Mesenchymal stem cell (in vitro differentiated cells and primary cell): ENCODE data around the gene NFKB1.
A peak's percentile ranks its signal among the peaks of the same experiment; 100 is the strongest.

Source experiments
- DNase-seq: peaks from one replicate; pipeline ENCODE4 v3.0.0-alpha.2; 2013
- H2AFZ ChIP-seq: one replicate; pipeline ENCODE4 v1.6.1; 2013; ENCODE audit warnings: low read depth, mild to moderate bottlenecking, control low read depth, inconsistent platforms, low read length, moderate library complexity
- H2AK5ac ChIP-seq: 2 replicates; pipeline ENCODE4 v1.6.1; 2013; ENCODE audit warnings: low read length, moderate library complexity, mild to moderate bottlenecking, inconsistent platforms; ENCODE audit not compliant: severe bottlenecking
- H2BK120ac ChIP-seq: one replicate; pipeline ENCODE4 v1.6.1; 2013; ENCODE audit warnings: low read depth, mild to moderate bottlenecking, inconsistent platforms, low read length, moderate library complexity
- H2BK12ac ChIP-seq, 2 experiments: one replicate each; pipeline ENCODE4 v1.6.1; 2013; ENCODE audit warnings: inconsistent platforms in 2 of 2, low read length in 2 of 2, mild to moderate bottlenecking in 2 of 2, moderate library complexity in 2 of 2, control low read depth in 1 of 2
- H2BK15ac ChIP-seq: one replicate; pipeline ENCODE4 v1.6.1; 2013; ENCODE audit warnings: mild to moderate bottlenecking, low read depth, inconsistent platforms; ENCODE audit not compliant: poor library complexity, severe bottlenecking
- H2BK5ac ChIP-seq: 2 replicates; pipeline ENCODE4 v1.6.1; 2013; ENCODE audit warnings: low read depth, mild to moderate bottlenecking, low read length, control low read depth, inconsistent platforms; ENCODE audit not compliant: poor library complexity, severe bottlenecking
- H3K14ac ChIP-seq, 2 experiments: one replicate each; pipeline ENCODE4 v1.6.1; 2013; ENCODE audit warnings: inconsistent platforms in 2 of 2, low read length in 2 of 2, control low read depth in 1 of 2, mild to moderate bottlenecking in 1 of 2, moderate library complexity in 1 of 2
- H3K18ac ChIP-seq, 2 experiments: one replicate each; pipeline ENCODE4 v1.6.1; 2013; ENCODE audit warnings: inconsistent platforms in 2 of 2, low read length in 2 of 2, control low read depth in 1 of 2, low read depth in 1 of 2, mild to moderate bottlenecking in 1 of 2
- H3K23ac ChIP-seq, 2 experiments: one replicate each; pipeline ENCODE4 v1.6.1; 2013; ENCODE audit warnings: inconsistent platforms in 2 of 2, low read length in 2 of 2, mild to moderate bottlenecking in 2 of 2, moderate library complexity in 2 of 2, control low read depth in 1 of 2
- H3K27ac ChIP-seq: 2 replicates; pipeline ENCODE4 v1.5.1; 2013; ENCODE audit warnings: mild to moderate bottlenecking, moderate library complexity, low read length, control low read depth, inconsistent platforms; ENCODE audit not compliant: poor library complexity, severe bottlenecking
- H3K27me3 ChIP-seq, 2 experiments: 2 replicates each; pipeline versions ENCODE4 v1.6.1 to v1.7.0; 2013; ENCODE audit warnings: low read length in 2 of 2, mild to moderate bottlenecking in 2 of 2, moderate library complexity in 2 of 2, control low read depth in 1 of 2, inconsistent platforms in 1 of 2; ENCODE audit not compliant: control insufficient read depth in 1 of 2, insufficient read depth in 1 of 2
- H3K36me3 ChIP-seq, 2 experiments: 2 replicates each; pipeline versions ENCODE4 v1.6.1 to v1.7.0; 2013; ENCODE audit warnings: low read length in 2 of 2, control low read depth in 1 of 2, inconsistent platforms in 1 of 2, low read depth in 1 of 2, mild to moderate bottlenecking in 1 of 2; ENCODE audit not compliant: insufficient read depth in 2 of 2, control insufficient read depth in 1 of 2
- H3K4ac ChIP-seq, 2 experiments: one replicate each; pipeline ENCODE4 v1.6.1; 2013; ENCODE audit warnings: inconsistent platforms in 2 of 2, low read length in 2 of 2, mild to moderate bottlenecking in 2 of 2, moderate library complexity in 2 of 2, control low read depth in 1 of 2, low read depth in 1 of 2
- H3K4me1 ChIP-seq: 2 replicates; pipeline ENCODE4 v1.6.1; 2013; ENCODE audit warnings: low read depth, low read length, control low read depth; ENCODE audit not compliant: control insufficient read depth, insufficient read depth
- H3K4me2 ChIP-seq: 2 replicates; pipeline ENCODE4 v1.6.1; 2013; ENCODE audit warnings: low read length, mild to moderate bottlenecking, inconsistent platforms; ENCODE audit not compliant: poor library complexity, severe bottlenecking
- H3K4me3 ChIP-seq, 2 experiments: 2 replicates each; pipeline versions ENCODE4 v1.5.1 to v1.7.0; 2013; ENCODE audit warnings: low read length in 2 of 2, mild to moderate bottlenecking in 2 of 2, control low read depth in 1 of 2, low read depth in 1 of 2; ENCODE audit not compliant: insufficient read depth in 1 of 2
- H3K79me1 ChIP-seq: replicated peaks from 2 replicates; pipeline ENCODE4 v1.6.1; 2013; ENCODE audit warnings: mild to moderate bottlenecking, control low read depth, low read length, inconsistent platforms; ENCODE audit not compliant: poor library complexity, severe bottlenecking
- H3K9ac ChIP-seq: 2 replicates; pipeline ENCODE4 v1.7.0; 2013; ENCODE audit warnings: mild to moderate bottlenecking, low read length, moderate library complexity
- H3K9me3 ChIP-seq: 2 replicates; pipeline ENCODE4 v1.7.0; 2013; ENCODE audit warnings: mild to moderate bottlenecking, low read length; ENCODE audit not compliant: control insufficient read depth
- H4K8ac ChIP-seq: one replicate; pipeline ENCODE4 v1.6.1; 2013; ENCODE audit warnings: inconsistent platforms, mild to moderate bottlenecking, low read length, moderate library complexity
- H4K91ac ChIP-seq: one replicate; pipeline ENCODE4 v1.6.1; 2013; ENCODE audit warnings: mild to moderate bottlenecking, low read length, inconsistent platforms
- WGBS: methylation state at CpG from one replicate; pipeline ENCODE4 v1.1.7; 2013; ENCODE audit warnings: mixed read lengths; 5-methylcytosine and 5-hydroxymethylcytosine counted together

The NFKB1 gene

DNA sequence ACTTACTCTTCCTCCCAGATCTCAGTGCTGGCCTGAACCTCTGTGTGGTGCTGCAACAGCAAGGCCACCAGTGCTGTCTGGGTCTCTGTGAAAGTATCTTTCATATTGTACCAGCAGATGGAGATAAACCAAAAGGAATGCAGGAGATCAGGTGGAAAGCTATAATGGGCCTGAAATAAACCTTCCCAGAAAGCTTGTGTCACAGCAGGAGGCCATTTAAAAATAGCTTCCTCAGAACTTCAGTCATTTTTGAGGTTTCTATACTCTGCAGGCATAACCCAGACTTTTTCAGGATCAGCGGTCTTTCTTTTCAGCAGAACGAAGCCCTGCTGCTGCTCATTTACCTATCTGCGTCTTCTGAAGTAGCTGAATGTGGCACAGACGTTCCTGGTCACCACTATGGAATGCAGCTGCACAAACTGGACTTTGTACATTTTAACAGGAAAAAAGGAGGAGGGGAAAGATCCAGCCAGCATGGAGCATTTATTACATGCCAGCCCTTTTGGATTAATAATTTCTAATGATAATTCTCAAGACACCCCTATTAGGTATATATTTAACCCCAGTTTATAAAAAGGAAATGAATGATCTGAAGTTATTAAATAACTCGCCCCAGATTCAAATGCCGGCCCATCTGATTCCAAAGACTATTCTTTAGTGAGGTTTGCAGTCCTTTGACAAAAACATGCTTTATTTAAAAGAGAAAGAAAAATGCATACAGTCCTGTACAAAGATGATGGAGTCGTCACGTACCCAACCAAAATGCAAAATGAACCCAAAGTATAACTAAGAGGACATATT is 119.7 kb downstream of the NFKB1 start:
- Histone ChIP-seq H3K4ac (no peak overlapping the region), H2BK15ac (no peak overlapping the region), H3K27ac (peak overlapping the region; percentile 76), H2BK120ac (no peak overlapping the region), H3K36me3 (peaks cover 8 to 16% of the 10 kb centered on the region in 2 experiments), H3K18ac (no peak overlapping the region), H3K14ac (no peak overlapping the region), H3K4me3 (no peak overlapping the region), H3K27me3 (no peaks in the 10 kb centered on the region), H3K9me3 (no peaks in the 10 kb centered on the region), H3K4me1 (peaks cover 16% of the 10 kb centered on the region), H3K79me1 (peaks cover 2% of the 10 kb centered on the region), H4K91ac (no peak overlapping the region), H4K8ac (no peak overlapping the region), H2AK5ac (no peak overlapping the region), H3K4me2 (no peak overlapping the region), H2BK5ac (no peak overlapping the region), H3K9ac (peak overlapping the region; percentile 73), H2AFZ (no peak overlapping the region), H2BK12ac (no peak overlapping the region), H3K23ac (no peak overlapping the region)
- 28% methylated on average over 5 of the region's 8 CpGs for WGBS
- DNase-seq = peak; percentile 87

DNA sequence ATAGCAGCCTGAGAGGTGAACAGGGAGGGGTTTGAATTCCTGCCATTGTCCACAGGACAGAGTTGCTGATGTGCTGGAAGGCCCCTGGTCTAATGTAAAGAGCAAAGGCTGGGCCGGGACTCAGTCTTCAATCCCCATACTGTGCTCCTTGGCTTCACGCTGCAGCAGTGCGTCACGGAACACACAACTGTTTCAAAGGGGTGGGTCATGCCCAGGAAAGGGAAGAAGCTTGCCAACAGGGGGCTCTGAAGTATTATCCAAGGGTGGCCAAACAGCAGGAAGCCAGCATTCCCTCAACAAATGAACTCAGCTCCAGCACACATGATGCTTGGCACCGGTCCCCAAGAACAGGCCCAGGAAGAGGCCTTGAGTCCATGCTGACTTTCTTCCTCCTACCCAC is 122.5 kb downstream of the NFKB1 start:
- peak; percentile 52 for DNase-seq
- Histone ChIP-seq H3K9ac (no peak overlapping the region), H3K4me1 (peaks cover 19% of the 10 kb centered on the region), H3K36me3 (no peaks in the 10 kb centered on the region), H4K91ac (no peak overlapping the region), H3K27ac (no peak overlapping the region), H4K8ac (no peak overlapping the region), H3K18ac (no peak overlapping the region), H3K4ac (no peak overlapping the region), H2AK5ac (no peak overlapping the region), H2BK120ac (no peak overlapping the region), H3K14ac (no peak overlapping the region), H2AFZ (no peak overlapping the region), H3K4me3 (no peak overlapping the region), H3K23ac (no peak overlapping the region), H3K9me3 (no peaks in the 10 kb centered on the region), H2BK5ac (no peak overlapping the region), H2BK15ac (no peak overlapping the region), H3K4me2 (no peak overlapping the region), H3K79me1 (peaks cover 2% of the 10 kb centered on the region), H3K27me3 (no peaks in the 10 kb centered on the region), H2BK12ac (no peak overlapping the region)
- 89% methylated on average over 5 of the region's 5 CpGs for WGBS

DNA sequence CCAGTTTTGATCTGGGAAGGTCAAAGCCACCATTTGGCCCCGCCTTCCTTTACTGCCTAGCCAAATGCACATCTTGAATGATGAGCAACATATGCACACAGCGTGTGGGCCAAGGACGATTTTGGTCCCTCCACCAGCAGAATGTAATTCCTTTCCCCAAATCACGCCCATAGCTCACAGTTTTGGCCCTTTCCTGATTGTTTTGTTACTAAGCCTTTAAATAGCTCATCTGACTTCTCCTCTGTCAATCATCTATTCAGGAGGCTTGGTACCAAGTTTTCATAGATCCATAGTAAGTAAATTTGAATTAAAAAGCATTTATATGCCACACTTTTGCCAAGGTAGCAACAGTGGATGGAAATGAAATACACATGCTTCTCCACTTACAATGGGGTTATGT is 123.3 kb downstream of the NFKB1 start:
- Histone ChIP-seq H3K27ac (no peak overlapping the region), H2BK12ac (no peak overlapping the region), H3K9me3 (no peaks in the 10 kb centered on the region), H2AK5ac (no peak overlapping the region), H3K36me3 (no peaks in the 10 kb centered on the region), H2AFZ (no peak overlapping the region), H3K79me1 (peaks cover 2% of the 10 kb centered on the region), H3K9ac (no peak overlapping the region), H4K8ac (no peak overlapping the region), H2BK120ac (no peak overlapping the region), H3K23ac (no peak overlapping the region), H4K91ac (no peak overlapping the region), H3K4ac (no peak overlapping the region), H3K27me3 (no peaks in the 10 kb centered on the region), H3K4me1 (peaks cover 20% of the 10 kb centered on the region), H3K4me3 (no peak overlapping the region), H2BK5ac (no peak overlapping the region), H3K18ac (no peak overlapping the region), H3K14ac (no peak overlapping the region), H2BK15ac (no peak overlapping the region), H3K4me2 (no peak overlapping the region)
- DNase-seq = no peak
- 93% methylated on average over 4 of the region's 4 CpGs for WGBS

DNA sequence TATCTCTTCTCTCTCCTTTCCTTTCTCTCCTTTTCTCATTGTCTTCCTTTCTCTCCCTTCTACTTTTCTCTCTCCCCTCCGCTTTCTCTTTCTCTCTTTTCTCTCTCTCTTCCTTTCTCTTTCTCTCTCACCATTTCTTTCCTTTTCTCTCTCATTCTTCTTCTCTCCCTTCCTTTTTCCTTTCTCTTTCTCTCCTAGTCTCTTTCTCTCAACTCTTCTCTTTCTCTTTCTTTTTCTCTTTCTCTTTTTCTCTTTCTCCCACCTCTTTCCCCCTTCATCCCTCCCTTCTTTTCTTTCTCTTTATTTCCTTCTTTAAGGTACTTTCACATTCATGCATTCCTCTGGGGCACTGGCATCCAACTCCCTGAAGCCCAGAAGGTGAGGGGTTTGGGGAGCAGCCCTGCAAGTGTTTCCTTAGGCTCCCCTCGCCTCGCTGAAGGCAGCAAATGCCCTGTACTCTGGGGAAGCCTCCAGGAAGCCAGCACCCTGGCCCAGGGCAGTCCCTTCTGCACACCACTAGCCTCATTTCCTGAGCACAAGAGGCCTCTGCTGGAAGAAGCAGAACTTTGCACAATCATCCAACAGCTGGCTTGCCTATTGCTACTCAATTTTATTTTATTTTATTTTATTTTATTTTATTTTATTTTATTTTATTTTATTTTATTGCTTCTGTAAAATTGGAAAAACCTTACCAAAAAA is 124.2 kb downstream of the NFKB1 start:
- no peaks in the 10 kb centered on the region for H3K36me3 ChIP-seq
- peak overlapping the region; percentile 31 for H3K9ac ChIP-seq
- no peak overlapping the region for H4K91ac ChIP-seq
- peak; percentile 51 for DNase-seq
- no peak overlapping the region for H2BK12ac ChIP-seq
- H3K4me3 ChIP-seq = no peak overlapping the region
- no peak overlapping the region for H2AFZ ChIP-seq
- no peak overlapping the region for H3K4me2 ChIP-seq
- H3K9me3 ChIP-seq = no peaks in the 10 kb centered on the region
- H3K4me1 ChIP-seq = peaks cover 16% of the 10 kb centered on the region
- no peak overlapping the region for H3K23ac ChIP-seq
- no peak overlapping the region for H2BK120ac ChIP-seq
- H2BK5ac ChIP-seq = no peak overlapping the region
- no peaks in the 10 kb centered on the region for H3K27me3 ChIP-seq
- no peak overlapping the region for H3K4ac ChIP-seq
- H3K27ac ChIP-seq = no peak overlapping the region
- peaks cover 2% of the 10 kb centered on the region for H3K79me1 ChIP-seq
- H2BK15ac ChIP-seq = no peak overlapping the region
- no peak overlapping the region for H2AK5ac ChIP-seq
- H4K8ac ChIP-seq = peak overlapping the region; percentile 85
- H3K18ac ChIP-seq = no peak overlapping the region
- 77% methylated on average over 3 of the region's 3 CpGs for WGBS
- H3K14ac ChIP-seq = no peak overlapping the region
